AML-193 (cell line): ENCODE data around the gene FDXR.
"Not testable (repeated sequence)": the region's sequence is repeated elsewhere in the genome, so short reads cannot be mapped to it uniquely, and the experiment has no call there.

Source experiments
- DNase-seq, 2 experiments: peaks; one replicate each; lab custom pipeline; 2025; lab: John Stamatoyannopoulos, UW

Gene FDXR

GRCh38 chr17:74871356-74872076 is 1.3 kb downstream of the FDXR start:
- DNase-seq, result no peak

GRCh38 chr17:74870512-74870911 is 2.3 kb downstream of the FDXR start:
- DNase-seq, result no peak

GRCh38 chr17:74870028-74870427 is 2.8 kb downstream of the FDXR start:
- not testable (repeated sequence) for DNase-seq

- no peak for DNase-seq
Observed at GRCh38 chr17:74868908-74869255, 3.9 kb downstream of the FDXR start.

DNA sequence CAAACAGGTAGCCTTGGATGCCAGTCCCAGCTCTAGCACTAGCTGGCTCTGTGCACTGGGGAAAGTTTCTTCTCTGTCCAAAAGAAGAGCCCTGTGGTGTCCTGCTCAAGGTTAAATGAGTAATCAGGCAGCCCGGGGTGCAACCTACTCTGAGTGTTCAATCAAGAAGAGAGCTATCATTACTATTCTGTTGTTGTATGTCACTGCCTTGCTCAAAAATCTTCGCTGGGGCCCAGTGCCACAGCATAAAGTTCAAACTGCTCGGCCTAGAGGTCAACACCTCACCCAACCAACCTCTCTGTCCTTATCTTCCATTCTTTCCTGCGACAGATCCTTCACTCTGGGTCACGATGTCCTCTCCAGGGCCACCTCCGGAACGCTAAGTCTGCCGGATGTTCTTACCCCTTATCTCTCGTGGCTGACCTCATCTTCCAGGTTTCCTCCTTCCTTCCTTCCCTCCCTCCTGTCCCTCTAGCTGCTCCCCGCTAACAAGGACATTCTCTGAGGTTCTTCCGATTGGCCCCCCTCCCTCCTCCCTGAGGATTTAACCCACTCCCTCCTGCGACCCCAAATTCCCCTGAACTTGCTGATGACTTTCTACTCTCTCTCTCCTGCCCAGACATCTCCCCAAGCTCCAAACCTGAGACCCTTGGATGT is 4.4 kb downstream of the FDXR start:
- DNase-seq, result no peak

- no peak for DNase-seq
Observed at GRCh38 chr17:74866198-74866835, 6.5 kb downstream of the FDXR start.

- DNase-seq, result no peak
Observed at GRCh38 chr17:74865504-74866197, 7.1 kb downstream of the FDXR start.

- peak; percentile 64 for DNase-seq
Observed at GRCh38 chr17:74864866-74865395, 7.9 kb downstream of the FDXR start.

- DNase-seq, result no peak
Observed at GRCh38 chr17:74864297-74864865, 8.4 kb downstream of the FDXR start.

- no peak for DNase-seq
Observed at GRCh38 chr17:74863420-74864296, 9.1 kb downstream of the FDXR start.

DNA sequence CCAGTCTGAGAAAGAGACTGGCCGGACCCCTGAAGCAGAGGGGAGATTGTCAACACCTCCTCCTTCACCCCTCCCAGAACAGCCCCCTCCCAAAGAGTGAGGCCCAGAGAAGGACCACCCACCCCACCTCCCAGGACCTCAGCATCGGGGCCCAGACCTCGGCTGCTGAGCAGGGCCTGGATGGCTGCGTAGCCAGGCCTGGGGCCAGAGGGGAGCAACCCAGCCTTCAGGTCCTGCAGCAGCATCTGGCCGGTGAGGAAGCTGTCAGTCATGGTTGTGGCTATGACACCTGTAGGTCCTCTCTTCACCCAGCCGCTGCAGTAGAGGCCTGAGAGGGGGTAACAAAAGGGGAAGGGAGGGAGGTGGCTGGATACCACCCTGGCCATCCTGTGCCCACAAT is 9.9 kb downstream of the FDXR start:
- no peak for DNase-seq

- peak; percentile 25 to 26 for DNase-seq
Observed at GRCh38 chr17:74862108-74862901, 10.5 kb downstream of the FDXR start.

DNA sequence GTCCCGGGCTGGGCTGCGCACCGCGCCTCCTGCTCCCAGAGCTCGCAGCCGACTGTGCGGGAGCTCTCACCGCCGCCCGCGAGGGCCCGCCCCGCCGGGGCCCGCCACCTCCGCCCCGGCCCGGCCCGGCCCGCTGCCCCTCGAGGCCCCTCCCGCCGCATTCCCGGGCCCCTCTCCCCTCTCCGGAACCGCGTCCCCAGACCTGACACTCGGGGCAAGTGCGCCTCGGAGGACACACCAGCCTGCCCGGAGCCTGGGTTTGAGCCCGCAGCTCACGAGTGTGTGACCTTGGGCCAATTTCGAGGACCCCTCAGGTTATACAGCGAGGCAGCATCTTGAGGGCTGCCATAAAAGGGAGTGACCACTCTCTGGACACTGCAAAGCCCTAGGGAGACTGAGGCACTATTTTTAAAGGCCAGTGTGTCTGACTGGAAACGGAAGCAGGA is 11.1 kb downstream of the FDXR start:
- no peak for DNase-seq

GRCh38 chr17:74860872-74861661 is 11.7 kb downstream of the FDXR start:
- DNase-seq, result no peak

GRCh38 chr17:74860229-74860871 is 12.4 kb downstream of the FDXR start:
- no peak for DNase-seq

- no peak for DNase-seq
Observed at GRCh38 chr17:74859459-74860228, 13.2 kb downstream of the FDXR start, which contains the start of gene GRIN2C. TSS of gene GRIN2C (minus strand) at chr17:74859885. CDS start at chr17:74855092, 4,793 bp downstream.

DNA sequence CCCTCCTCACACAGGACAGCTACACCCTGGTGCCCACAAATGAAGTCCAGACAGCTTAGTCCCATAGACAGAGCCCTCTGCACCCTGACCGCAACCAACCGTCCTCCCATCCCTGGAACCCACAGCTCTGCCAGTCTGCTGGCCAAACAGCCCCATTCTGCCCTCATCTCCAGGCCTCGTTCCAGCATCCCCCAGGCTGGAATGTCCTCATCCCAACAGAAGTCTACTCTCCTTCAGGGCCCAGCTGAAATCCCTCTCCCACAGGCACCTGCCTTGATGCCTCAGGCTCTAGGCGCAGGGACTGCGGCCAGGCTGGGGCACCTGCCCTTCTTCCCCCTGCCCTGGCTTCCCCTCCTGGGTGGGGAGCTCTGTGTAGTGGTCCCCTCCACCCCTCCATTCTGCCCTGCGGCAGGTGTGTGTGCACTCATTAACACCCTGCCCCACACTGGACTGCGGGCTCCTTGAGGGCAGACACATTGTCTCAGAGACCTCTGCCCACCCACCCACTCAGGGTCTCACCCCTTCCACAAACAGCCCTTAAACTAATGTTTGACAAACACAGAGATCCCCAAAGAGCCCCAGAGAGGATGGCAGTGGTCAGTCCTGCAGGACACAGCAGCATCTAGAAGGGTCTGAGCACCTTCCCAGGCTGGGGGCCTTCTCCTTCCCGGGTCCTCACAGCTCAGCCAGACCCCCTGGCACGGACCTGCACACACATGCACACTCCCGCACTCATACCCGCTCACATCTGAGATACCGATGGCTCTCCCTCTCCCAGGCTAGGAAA is 13.9 kb downstream of the FDXR start:
- DNase-seq, result no peak
